SHP77 treated with DMSO at 0.1 percent for 48 hours (cell line): ENCODE measurements around the gene FLRT1.

Experiments
- DNase-seq: peaks from one replicate; lab custom pipeline; 2025; lab: John Stamatoyannopoulos, UW

Gene FLRT1

DNA sequence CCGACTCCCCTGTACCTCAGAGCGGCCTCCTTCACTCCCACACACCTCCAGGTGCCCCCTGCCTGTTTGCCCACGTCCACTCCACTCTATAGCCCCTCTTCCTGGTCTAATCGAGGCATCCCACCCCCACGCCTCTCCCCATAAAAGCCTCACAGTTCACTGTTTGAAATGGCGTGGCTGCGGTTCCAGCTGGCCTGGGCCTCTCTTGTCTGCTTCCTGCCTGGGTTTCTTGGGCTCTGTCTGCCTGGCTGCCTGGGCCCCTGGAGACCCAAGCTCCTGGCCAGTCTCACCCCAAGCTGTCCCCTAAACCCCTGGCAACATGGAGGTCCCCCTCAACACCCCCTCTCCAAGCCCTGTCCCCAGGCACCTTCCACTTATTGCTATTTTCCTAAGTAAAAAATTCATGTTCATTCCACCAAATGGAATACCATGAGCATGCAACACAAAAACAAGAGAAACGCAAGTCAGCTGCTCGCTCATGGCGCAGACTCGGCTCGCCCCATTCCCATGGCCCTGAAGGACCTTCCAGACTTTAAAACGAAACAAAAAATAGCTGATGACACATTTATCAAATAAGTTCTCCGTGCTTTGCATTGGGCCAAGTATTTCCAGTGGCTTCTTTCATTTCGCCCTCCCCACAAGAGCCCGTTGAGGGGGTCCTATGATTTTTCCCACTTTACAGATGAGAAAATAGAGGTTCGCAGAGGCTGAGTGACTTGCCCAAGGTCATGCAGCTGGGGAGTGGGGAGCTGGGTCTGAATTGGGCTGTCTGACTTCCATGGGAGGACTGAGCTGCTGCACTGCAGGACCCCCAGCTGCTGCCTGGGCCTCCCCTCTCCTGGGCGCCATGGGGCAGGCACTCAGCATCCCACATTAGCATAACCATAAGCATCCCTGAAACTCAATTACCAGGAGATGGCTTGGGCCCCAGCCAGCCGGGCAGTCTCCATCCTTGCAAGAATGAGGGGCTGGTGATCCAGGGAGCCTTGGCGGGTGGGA lies 11.7 kb upstream of the FLRT1 start:
- DNase-seq = no peak

DNA sequence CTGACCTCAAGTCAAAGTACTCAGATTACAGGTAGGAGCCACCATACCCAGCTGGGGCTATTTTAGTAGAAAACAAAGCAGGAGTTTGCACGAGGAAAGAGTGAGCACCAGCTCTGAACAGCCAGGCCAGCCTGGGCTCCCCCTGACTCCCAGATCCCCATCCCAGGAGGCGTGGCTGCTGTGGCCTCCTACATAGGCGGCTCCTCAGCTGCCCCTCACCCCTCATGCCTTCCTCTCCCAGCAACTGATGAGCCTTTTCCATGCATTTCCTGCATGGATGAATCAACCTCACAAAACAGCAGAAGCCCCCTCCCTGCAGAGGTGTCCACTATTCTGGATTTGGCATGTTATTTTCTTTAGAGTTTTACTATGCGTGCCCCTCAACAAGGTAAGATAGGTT lies 10.5 kb upstream of the FLRT1 start:
- DNase-seq = no peak

DNA sequence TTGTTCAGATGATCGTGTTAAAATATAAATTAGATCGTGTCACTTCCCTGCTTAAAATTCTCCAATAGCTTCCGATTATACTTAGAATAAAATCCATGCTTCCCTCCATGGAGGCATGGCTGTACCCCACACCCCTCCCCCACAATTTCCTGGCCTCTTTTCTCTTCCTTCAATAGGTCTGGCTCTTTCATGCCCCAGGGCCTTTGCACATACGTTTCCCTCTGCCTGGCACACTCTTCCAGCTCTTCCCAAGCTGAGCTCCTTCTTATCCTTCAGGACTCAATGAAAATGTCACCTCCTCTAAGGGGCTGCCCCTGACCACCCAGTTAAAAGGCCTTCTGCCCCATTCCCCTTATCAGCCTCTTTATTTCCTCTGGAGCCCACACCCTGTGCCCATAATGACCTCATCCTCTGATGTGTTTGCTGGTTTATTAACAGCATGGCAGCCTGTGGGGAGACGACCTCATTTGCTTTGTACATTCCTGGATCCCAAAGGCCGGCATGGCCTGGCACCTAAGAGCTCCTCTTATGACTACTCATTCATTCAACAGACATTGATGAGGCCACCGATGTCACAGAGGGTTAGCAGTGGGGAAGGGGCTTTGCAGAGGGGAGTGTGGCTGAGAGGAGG lies 9.0 kb upstream of the FLRT1 start:
- DNase-seq = no peak

DNA sequence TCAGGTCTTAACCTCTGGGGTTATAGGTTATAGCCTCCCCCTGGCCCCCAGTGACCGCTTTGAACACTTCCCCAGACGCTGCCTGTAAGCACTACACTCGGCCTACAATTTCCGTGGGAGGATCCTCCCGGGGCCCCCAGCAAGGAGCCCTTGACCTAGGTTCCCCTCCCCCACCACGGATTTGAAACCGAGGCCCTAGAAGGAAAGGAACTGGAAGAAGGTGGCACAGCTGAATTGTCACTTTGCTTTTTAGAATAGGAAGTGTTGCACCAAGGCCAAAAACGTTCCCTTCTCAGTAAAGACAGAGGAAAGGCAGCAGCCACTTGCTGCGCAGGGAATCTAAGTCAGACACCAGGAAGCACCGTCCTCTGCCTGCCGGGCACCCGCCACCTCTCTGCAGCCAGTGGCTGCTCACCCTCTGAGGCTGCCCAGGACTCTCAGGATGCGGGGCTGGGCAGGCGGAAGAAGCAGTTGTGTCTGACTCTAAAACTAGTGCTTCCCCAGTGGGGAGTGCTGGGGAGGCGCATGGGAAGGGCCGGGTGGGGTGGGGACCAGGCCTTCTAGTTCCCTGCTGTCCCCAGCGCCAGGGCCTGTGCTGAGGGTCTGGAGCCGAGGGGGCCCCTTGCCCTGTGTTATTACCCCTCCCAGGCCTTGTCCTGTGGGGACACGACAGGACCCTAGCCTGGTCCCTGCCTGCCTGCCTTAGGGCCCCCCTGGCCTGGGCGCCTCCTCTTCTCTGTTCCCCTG lies 7.9 kb upstream of the FLRT1 start:
- DNase-seq = no peak

DNA sequence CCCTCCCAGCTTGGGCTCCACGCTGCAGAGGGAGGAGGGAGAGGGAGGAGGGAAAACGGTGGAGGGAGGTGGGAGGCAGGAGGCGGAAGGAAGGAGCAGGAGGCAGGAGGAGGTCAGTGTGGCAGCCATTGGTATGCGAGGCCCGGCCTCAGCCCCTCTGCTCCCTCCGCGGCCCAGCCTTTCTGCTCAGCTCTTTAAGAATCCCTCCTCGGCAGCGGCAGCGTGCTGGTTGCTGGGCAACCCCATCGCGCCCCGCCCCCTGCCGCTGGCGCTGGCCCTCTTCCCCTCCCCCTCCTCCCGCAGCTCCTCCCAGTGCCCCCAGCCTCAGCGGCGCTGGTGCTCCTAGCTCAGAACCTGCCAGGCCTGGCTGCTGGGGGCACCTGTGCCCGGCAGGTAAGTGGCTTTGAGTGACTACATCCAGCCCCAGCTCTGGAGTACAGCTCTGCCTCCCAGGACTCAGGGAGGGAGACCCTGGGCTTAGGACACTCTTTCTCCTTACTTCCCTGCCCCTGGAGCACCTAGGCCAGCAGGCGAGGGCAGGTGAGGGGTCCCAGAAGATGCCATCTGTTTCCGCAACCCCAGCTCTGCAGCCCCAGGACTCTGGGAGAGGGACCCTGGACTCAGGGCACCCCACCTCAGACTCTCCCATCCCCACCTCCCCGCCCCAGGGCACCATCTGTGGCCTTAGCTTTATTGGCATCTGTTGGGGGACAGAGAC lies 7.2 kb upstream of the FLRT1 start:
- no peak for DNase-seq

DNA sequence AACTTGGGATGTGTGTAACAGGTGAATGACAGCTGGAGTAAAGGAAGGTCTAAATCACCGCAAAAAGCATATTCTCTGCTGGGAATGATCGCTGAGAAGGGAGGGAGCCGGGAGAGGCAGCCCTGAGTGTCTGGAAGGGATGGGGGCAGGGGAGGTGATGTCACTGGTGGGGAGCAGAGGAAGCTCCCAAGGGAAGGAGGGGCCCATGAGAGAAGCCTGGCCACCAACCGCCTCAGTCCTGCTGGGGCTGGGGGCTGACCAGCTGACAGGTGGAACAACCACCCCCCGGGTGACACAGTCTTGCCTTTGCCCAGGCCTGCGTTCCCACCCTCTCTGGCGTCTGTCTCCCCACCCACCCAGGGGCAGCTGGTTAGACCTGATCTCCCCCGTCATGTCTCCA lies 6.0 kb upstream of the FLRT1 start:
- no peak for DNase-seq

DNA sequence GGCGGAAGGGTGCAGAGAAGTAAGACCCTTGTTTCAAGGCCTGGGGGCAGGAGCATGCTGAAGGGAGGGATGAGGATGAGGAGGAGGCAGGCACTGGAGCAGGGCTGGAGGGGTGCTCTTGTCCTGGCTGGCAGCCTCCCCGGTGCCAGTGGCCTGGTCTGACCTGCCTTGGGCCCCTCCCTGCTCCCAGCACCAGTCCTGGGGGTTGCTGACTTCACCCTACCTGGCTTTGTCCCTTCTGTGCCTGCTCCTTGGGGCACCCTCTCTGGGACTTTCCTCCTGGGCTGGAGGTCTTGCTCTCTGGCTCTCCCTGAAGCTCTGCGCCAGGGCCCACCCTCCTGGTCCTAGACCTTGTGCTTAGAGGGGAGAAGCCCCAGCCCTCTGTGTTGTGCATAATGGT lies 4.7 kb upstream of the FLRT1 start:
- DNase-seq = no peak

DNA sequence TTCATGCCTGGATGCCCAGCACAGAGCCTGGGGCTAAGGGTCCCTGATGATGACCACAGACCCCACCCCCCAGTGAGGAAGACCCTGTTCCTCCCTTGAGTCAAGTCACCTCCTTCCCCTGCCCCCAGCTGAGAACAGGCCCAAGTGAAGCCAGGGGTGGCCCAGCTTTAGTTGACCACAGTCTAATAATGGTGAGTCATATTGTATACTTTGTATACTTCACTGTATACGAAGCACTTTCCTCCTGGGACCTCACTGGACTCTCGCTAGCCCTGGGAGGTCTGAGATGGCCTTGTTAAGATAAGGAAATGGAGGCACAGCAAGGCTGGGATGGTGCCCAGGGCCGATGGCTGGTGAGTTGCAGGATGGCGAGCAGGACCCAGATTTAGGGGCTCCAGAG lies 3.7 kb upstream of the FLRT1 start:
- no peak for DNase-seq

DNA sequence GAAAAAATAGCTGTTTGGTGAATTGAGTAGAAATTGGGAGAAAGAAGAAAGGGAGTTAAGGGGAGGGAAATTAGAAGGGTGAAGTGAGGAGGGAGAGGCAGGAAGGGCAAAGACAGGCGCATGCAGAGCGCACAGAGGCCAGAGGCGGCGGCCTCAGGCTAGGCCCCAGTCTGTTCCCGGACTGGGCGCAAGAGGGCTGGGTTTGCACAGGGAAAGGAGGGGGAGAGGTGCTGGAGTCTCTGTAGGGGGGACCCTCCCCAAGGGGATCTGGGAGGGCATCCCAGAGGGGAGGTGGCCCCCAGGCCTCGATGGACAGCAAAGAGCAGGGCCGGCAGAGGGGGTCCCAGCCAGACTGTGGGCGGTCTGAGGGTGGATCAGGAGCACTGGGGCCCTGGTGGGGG lies 1.3 kb upstream of the FLRT1 start:
- DNase-seq = no peak

DNA sequence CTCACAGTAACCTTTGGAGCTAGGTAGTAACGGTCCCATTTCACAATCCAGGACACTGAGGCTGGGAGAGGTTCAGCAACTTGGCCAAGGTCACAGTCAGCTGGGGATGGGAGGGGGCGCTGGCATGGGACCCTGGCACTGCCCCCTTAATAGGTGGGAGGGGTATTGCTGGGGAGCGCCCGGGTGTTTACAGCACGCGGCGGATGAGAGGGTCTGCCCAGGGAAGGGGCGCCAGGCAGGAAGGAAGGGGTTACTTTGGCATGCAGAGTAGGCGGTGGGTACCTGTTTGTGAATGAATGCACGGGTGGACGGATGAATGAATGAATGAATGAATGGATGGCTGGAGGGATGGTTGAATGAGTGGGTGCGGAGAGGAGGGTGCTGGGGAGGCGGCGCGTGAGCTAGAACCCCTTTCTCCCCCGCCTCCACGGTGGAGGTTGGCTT lies 628 bp upstream of the FLRT1 start:
- DNase-seq = no peak

DNA sequence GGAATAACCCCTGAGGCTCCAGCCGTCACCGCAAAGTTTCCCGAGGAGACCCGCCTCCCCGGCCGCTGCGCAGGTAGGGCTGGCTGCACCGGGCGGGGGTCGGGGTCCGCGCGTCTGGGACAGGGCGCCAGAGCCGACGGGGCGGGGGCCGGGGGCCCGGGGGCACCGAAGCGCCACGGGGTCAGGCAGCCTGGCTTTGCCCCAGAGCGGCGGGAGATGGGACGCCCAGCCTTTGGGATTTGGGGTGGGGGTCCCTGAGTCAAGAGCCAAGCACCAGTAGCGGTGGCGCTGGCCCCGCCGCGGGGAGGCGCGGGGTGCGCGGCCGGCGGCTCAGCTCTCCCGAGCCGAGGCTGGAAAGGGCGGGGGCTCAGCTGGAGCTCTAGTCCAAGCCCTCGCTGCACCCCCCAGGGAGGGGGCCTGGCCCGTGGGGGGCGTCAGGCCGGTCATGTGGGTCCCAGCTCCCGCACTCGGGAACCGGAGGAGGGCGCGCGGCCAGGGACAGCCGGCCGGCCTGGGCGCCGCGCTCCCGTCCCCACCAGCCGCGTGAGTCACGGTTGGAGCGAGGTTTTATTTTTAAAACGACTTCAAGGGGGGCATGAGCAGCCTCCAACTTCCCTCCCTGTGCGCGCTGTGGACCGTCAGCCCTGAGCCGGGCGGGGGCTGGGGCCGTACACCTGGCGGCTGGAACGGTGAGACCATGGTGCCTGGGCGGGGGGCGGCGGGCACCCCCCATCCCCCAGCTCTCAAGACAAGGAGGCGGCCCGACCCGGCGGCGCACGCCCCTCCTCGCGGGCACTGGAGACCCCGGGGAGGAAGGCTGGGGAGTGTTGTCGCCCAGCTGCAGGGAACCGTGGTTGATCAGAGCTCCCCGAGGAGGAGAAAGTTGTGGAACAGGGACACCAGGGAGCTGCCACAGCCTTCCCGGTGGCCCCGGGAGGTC lies 626 bp downstream of the FLRT1 start:
- DNase-seq = no peak

DNA sequence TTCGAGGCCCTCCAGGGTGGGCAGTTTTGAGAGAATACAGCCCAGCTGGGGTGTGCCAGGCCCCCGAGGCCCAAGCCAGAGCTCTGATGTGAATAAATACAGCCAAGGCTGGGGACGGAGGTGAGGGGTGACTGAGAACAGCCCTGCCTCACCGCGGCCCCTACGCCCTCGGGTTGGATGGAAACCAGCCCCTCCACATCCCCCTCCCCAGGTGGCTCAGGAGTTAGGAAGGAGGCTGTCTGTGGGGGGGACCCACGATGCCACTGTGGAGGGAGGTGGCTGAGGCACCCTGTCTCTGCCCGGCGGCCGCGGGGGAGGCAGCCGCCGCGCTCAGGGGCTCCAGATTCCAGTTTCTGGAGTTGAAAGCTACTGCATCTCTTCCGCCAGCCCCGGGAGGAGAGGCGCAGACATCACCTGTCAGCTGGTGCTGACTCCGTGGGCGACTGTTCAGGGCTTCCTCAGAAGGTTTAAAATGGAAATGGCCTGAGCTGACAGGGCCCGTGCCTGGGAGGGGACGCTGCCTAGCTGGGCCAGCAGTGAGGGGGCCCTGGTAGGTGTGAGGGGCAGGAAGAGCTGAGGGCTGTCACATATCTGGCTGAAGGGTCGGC lies 1.4 kb downstream of the FLRT1 start:
- no peak for DNase-seq

DNA sequence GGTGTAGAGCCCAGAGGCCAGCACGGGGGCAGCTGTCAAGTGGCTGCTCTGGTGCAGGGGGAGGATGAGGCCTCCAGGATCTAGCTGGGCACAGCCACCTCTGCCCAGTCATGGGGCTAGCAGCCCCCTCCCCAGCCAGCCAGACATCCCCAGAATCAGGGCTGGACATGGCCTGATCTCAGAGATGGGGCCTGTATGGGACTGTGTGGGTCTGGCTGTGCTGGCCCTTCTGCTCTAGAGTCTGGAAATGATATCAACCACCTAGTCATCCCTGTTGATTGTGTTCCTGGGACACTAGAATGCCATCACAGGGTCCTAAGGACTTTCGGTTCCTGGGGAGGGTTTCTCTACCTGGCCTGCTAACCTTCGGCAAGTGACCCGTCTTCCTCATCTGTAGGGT lies 2.8 kb downstream of the FLRT1 start:
- no peak for DNase-seq

DNA sequence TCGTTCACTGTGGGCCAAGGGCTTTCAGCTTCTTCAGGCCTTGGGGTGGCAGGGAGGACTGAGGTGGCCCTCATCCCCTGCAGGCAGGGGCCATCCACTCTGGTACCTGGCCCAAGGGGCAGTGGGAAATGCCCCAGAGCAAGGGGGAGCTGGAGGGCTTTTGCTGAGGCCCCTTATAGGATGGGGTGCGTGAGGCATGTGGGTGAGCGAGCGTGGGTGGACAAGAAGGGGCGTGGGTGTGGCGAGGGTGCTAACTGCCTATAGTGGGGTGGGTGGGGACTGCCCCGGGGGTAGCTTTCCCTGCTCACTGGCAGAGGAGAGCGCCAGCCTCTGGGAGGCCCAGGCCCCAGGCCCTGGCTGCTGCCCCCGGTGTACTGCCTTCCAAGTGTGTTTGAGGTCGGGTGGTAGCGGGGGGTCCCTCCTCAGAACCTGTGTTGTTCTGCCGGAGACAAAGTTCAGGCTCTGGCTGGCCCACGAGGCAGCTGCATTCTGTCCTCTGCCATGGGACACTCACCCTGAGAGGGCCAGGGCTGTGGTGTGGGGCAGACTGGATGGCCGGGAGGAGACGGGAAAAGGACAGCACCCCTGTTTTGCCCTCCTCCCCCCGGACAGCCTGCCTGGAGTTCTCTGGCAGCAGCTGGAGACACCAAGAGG lies 3.4 kb downstream of the FLRT1 start:
- DNase-seq = no peak

DNA sequence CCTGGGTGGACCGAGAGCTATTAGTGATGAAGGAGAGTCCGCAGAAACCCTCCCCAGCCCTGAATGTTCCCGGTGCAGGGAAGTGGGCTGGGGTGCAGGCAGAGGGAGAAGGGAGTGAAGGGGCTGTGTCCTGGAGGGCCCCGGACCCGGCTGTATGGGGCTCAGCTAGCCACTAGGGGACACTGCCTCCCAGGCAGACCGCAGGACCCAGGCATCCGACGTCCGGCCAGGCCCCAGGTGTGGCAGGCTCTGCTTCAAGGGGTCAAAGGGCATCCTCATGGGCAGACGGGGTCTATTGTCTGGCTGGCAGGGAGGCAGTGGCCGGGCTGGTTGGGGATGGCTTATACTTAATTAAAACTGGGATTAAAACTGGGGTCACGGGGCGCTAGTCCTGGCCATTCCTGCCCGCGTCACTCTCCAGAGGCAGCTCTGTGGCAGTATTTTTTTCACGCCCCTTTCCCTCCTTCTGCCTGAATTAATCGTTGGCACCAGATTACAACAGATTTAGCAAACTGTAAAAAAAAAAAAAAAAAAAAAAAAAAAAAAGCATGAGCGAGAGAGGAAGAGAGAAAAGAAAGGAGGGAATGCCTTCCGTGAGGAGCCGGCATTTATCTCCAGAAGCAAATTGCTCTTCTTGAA lies 5.1 kb downstream of the FLRT1 start:
- no peak for DNase-seq

DNA sequence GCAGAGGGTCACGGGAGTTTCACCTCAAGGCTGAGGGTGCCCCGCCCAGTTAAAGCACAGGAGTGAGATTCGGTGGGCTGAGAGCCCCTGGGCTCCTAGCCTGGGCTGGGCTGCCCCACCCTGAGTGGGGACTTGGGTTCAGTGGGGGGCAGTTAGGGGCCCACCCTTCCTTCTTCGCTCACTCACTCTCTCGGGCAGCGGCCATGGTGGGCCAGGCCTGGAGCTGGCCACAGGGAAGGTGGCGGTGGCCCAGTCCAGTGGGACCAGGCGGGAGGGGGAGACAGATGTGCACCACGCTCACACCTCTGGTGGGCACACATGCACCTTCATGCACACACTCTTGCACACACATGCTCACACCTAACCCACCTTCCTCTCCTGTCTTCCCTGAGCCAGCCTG lies 6.1 kb downstream of the FLRT1 start:
- no peak for DNase-seq

DNA sequence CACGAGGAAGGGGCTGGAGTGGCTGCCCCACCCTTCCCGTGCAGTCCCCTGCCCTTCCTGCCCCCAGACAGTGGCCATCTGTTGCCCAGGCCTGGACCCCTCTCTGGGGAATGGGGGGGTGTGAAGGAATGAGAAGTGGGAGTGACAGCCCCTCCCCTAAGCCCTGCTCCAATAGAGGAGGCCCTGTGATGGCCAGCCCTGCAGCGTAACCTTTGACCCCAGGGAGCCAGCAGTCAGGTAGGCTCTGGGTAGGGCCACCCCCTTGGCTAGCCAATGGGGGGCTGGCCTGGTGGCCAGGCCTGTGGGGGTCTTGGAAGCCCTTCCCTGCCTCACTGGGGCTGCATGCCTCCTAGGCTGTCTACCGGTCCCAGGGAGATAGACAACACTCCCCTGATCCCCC lies 6.6 kb downstream of the FLRT1 start:
- DNase-seq = no peak

DNA sequence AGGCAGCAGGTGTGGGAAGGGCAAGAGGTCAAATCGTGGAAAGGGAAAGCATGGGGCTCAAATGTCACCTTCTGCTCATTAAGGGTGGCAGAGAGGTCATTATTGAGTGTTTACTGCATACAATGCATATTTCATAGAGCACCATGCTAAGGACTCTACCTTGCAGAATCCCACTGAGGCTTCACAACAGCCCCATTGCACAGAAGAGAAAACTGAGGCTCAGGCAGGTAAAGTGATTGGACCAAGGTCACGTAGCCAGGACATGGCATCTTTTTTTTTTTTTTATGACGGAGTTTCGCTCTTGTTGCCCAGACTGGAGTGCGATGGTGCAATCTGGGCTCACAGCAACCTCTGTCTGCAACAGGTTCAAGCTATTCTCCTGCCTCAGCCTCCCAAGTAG lies 7.8 kb downstream of the FLRT1 start:
- no peak for DNase-seq

DNA sequence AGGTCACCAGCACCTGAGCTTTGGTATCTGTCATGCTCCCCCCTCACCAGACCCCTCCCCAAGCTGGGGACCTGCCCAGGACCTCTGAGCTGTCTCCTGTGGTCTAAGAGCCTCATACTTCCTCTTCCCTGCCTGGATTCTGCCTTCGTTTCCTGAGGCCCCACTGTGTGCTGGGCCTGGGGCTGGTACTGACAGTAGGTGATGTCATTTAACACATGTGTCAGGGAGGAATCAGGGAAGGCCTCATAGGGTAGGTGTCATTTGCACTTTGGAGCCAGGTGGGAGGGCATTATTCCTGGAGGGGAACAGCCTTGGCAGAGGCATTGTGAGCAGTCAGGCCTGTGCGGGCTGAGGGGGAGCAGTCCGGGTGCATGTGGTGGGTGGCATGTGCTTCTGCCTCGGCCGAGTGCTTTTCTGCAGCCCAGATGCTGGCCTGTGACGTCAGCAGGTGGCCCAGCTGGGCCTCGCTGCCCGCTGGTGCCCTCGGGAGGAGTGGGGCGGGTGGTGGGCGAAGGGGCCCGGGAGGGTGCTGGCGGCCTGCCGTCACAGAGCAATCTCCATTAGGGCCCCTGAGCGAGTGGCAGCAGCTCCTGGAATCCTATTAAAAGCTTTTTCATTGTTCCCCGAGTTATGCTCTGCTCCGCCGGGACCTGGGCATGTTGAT lies 9.1 kb downstream of the FLRT1 start:
- peak; percentile 61 for DNase-seq
